ENCODE measurements around the gene LILRB3.
"Not testable (repeated sequence)": the region's sequence is repeated elsewhere in the genome, so short reads cannot be mapped to it uniquely, and the experiment has no call there.

The LILRB3 gene

GRCh38 chr19:54242234-54242633, 19.4 kb upstream of the LILRB3 start:
- not testable (repeated sequence) for DNase-seq

- DNase-seq: not testable (repeated sequence)
Measured at GRCh38 chr19:54240372-54241336, 17.8 kb upstream of the LILRB3 start.

- DNase-seq: not testable (repeated sequence)
Measured at GRCh38 chr19:54239491-54240371, 16.9 kb upstream of the LILRB3 start.

- no peak for DNase-seq
Measured at GRCh38 chr19:54233941-54234340, 11.1 kb upstream of the LILRB3 start.

GRCh38 chr19:54231077-54231931, 8.5 kb upstream of the LILRB3 start:
- DNase-seq: peak; percentile 79

DNA sequence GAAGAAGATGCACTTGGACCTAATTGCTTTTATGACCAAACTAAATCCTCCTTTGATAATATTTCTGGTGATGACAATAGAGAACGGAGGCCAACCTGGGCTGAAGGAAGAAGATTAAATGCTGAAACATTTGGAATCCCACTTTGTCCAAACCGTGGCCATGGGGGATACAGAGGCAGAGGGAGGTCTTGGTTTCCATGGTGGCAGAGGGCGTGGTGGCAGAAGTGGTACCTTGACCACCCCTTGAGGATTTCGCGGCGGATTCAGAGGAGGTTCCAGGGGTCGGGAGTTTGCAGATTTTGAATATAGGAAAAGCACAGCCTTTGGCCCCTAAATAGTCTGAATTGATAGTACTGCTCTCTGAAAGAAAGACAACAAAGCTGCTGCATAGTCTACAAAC, 7.2 kb upstream of the LILRB3 start:
- DNase-seq: no peak

DNA sequence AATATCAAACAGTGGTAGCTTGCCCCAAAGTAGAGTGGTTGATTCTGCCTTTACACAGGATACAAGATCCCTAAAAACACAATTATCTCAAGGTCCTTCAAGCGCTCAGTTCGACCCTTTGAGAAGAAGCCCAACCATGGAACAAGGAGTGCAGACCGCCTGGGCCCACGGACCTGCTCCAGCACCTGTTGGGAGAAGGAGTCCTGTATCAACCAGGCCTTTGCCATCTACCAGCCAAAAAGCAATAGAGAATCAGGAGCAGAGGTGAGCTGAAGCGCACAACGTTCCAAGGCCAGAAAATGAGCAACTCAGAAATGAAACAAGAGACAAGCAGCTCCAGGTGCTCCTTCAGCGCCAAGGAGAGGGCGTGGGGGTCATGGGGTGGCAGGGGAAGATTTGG, 6.3 kb upstream of the LILRB3 start:
- DNase-seq: no peak

DNA sequence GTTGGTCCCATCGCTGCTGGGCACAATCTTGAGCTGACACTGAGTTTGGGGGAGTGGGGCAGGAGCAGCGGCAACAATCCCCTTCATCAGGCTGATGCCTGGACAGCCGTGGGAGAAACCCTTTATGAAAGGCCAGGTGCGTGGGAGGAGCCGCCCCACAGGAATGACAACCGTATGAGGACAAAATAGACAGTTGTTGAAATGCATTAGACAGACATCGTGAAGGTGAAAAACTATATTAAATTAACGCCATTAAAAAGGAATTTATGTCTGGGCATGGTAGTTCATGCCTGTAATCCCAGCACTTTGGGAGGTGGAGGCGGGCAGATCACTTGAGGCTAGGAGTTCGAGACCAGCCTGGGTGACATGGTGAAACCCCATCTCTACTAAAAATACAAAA, 1.8 kb upstream of the LILRB3 start:
- not testable (repeated sequence) for DNase-seq

DNA sequence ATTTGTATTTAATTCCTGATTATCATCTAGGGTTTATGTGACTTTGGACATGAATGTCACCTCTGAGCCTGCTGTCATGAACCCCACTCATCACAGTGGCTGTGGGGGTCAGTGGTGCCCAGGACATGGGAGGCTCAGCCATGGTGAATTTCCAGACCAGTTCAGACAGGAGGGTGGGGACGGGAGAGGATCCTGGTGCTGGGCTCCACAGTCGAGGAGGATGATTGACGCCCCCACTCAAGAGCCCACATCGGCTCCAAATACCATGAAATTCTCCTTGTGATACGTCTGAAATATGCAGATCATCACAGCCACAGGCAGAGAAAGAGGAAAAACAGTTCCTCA, 1.1 kb upstream of the LILRB3 start:
- not testable (repeated sequence) for DNase-seq

- DNase-seq: not testable (repeated sequence)
Measured at GRCh38 chr19:54223277-54223936, 600 bp upstream of the LILRB3 start.

- not testable (repeated sequence) for DNase-seq
Measured at GRCh38 chr19:54221947-54222346, 860 bp downstream of the LILRB3 start.

DNA sequence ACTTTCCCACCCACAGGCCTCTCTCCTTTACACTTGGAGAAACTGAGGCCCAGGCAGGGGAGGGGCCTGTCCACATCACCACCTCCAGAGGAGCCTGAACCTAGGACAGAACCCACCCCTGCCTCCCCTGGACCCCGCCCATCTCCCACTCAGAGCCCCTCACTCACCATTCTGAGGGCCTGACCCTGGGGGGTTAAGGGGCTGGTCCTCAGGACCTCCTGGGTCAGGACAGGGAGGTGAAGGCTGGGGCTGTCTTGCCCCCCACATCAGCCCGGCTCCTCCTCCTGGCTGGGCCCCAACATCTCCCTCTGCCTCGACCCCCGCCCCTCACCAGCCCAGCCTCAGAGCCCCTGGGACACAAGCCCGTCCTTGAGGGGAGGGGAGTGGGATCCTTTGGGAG, 3.1 kb downstream of the LILRB3 start:
- not testable (repeated sequence) for DNase-seq

DNA sequence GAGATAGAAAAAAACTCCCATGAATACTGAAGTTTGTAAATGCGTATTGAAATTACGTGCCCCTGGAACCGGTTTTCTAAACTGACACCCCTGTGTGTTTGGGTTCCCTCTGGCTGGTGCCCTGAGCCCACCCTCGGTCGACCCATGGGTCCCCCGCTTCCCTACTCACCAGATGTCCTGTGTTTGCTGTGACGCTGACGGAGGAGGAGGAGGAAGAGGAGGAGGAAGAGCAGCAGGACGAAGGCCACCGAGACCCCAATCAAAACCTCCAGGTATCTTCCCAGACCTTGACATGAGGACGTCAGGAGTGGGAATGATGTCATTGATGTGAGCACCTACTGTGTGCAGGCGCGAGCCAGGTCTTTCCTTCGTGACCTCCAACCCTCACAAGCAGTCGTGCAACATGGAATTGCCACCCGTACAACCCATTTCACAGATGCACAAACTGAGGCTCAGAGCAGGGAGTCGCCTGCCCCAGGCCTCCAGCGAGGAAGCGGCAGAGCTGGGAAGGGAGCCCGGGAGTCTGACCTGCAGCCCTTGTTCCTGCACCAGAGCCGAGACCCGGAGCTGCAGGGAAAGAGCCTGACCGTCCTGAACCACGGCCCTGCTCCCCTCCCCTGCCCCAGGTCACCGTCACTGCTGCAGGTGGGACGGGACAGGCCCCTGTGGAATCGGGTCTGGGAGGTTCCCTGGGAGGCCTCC, 3.7 kb downstream of the LILRB3 start:
- DNase-seq: no peak

- no peak for DNase-seq
Measured at GRCh38 chr19:54218259-54218658, 4.5 kb downstream of the LILRB3 start.

DNA sequence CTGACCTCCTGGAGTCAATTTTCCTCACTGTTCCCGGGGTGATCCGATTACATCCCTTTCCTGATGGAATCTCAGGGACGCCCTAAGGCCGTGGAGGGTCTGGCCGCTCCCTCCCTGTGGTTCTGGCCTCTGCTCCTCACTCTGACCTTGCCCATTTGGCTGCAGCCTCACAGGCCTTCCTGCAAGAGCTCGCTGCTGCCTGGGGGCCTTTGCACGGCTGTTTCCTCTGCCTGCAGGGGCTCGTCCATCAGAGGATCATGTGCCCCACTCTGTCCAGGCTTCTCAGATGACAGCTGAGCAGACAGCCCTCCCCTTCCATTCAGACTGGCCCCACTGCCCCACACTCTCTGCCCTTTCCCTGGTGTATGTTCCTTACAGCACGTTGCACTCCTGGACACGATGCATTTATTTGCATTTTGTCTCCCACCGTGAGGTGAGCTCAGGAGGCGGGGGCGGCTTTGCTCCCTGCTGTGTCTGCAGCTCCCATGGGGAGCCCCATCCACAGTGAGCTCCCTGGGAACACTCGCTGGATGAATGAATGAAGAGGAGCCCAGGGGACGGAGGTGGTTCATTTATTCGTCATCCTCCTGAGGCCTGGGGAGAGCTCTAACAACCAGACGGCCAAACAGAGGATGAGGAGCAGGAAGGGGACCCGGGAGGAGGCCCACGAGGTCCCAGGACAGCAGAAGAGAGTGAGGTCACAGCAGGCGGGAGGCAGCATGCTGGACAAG, 5.1 kb downstream of the LILRB3 start:
- DNase-seq: not testable (repeated sequence)

- no peak for DNase-seq
Measured at GRCh38 chr19:54216869-54217268, 5.9 kb downstream of the LILRB3 start.

GRCh38 chr19:54214734-54215133, 8.1 kb downstream of the LILRB3 start:
- DNase-seq: not testable (repeated sequence)

GRCh38 chr19:54214217-54214616, 8.6 kb downstream of the LILRB3 start:
- not testable (repeated sequence) for DNase-seq

DNA sequence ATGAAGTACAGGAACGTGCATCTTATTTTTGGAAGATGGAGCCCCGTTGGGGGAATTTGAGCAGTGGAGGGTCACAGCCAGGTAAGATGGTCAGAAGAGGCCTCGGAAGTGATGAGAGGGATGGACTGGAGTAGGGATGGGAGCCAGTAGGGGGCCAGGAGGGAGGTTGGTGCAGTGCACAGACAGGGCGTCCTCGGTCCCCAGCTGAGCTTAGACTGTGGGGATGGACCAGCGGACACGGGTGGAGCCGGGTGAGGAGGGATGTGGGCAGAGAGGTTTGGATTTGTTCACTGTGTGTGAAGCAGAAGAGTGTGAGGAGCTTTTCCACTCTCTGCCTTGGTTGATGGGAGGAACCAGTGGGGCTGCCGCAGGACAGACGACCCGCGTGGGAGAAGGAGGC, 11.6 kb downstream of the LILRB3 start:
- no peak for DNase-seq

GRCh38 chr19:54209811-54210494, 12.9 kb downstream of the LILRB3 start:
- DNase-seq: peak; percentile 92

All from COR-L47 (cell line).